ENCODE measurements around the gene PPFIA4.
A peak's percentile ranks its signal among the peaks of the same experiment; 100 is the strongest.
"Not testable (repeated sequence)": the region's sequence is repeated elsewhere in the genome, so short reads cannot be mapped to it uniquely, and the experiment has no call there.

The PPFIA4 gene

GRCh38 chr1:203026031-203026665 is at the start of gene PPFIA4:
PPFIA4 (plus strand) TSS chr1:203026491; CDS start chr1:203039009, 12,518 bp downstream.
- peak; percentile 92 for ATAC-seq
- peak; percentile 90 to 95 for DNase-seq
- Mint-ChIP-seq H3K27ac (peak within 1 kb of the TSS in 1 of 2 donors; percentile 97), H3K4me1 (peaks cover 31% of the 10 kb centered on the region), H3K9me3 (peaks cover 8 to 9% of the 10 kb centered on the region in 2 donors), H3K27me3 (peaks cover 6% of the 10 kb centered on the region), H3K4me3 (peak within 1 kb of the TSS; percentile 70 to 82)

DNA sequence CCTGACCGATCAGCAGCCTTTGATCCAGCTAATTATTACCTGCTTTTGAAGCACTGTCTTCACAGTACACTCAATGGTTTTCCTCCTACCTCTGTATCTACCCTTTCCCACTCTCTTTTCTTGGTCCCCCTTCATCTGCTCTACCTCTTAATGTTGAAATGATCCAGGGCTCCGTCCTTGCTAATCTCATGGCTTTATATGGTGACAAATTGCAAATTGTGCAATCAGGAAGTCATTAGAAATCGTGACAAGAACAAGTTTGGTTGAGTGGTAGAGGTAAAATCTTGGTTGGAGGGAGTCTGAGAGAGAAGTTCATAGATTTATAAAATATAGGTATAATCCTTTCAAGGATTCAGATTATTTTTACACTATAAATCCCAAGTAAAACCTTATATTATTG is 49.7 kb upstream of the PPFIA4 start:
- ATAC-seq (no peak), DNase-seq (no peak)
- Mint-ChIP-seq H3K4me1 (no peaks in the 10 kb centered on the region), H3K9me3 (no peaks in the 10 kb centered on the region), H3K27me3 (peaks cover 29% of the 10 kb centered on the region), H3K4me3 (no peak overlapping the region), H3K27ac (no peak overlapping the region)

GRCh38 chr1:202979459-202979858 is 46.8 kb upstream of the PPFIA4 start:
- no peak for DNase-seq
- H3K27me3 Mint-ChIP-seq: peaks cover 29% of the 10 kb centered on the region
- H3K4me3 Mint-ChIP-seq: no peak overlapping the region

DNA sequence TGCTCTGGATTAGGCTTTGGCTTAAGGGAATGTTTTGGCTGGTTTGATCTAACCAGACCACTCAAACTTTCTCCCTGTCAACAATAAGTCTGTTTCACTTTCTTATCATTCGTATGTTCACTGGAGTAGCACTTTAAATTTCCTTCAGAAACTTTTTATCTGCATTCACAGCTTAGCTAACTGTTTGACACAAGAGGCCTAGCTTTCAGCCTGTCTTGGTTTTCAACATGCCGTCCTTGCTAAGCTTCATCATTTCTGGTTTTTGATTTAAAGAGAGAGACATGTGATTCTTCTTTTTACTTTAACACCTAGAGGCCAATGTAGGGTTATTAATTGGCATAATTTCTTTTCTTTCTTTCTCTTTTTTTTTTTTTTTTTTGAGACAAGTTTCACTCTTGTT is 44.4 kb upstream of the PPFIA4 start:
- no peak overlapping the region for H3K27ac Mint-ChIP-seq
- no peaks in the 10 kb centered on the region for H3K4me1 Mint-ChIP-seq
- H3K4me3 Mint-ChIP-seq: no peak overlapping the region
- ATAC-seq (no peak), DNase-seq (no peak)
- H3K9me3 Mint-ChIP-seq: no peaks in the 10 kb centered on the region
- peaks cover 22% of the 10 kb centered on the region for H3K27me3 Mint-ChIP-seq

More at GRCh38 chr1:202979459-202979858, 46.8 kb upstream of the PPFIA4 start:
- no peaks in the 10 kb centered on the region for H3K9me3 Mint-ChIP-seq
- no peak overlapping the region for H3K27ac Mint-ChIP-seq
- no peaks in the 10 kb centered on the region for H3K4me1 Mint-ChIP-seq
- ATAC-seq: no peak

GRCh38 chr1:202982715-202983430 is 43.4 kb upstream of the PPFIA4 start:
- H3K4me3 Mint-ChIP-seq: no peak overlapping the region
- peaks cover 13% of the 10 kb centered on the region for H3K27me3 Mint-ChIP-seq
- no peak for ATAC-seq
- no peak overlapping the region for H3K27ac Mint-ChIP-seq
- H3K9me3 Mint-ChIP-seq: no peaks in the 10 kb centered on the region
- no peaks in the 10 kb centered on the region for H3K4me1 Mint-ChIP-seq
- no peak for DNase-seq

- not testable (repeated sequence) for H3K9me3 Mint-ChIP-seq, H3K27ac Mint-ChIP-seq, H3K4me3 Mint-ChIP-seq, DNase-seq, H3K27me3 Mint-ChIP-seq, ATAC-seq, H3K4me1 Mint-ChIP-seq
Observed at GRCh38 chr1:202986120-202986519, 40.2 kb upstream of the PPFIA4 start.

GRCh38 chr1:202987255-202987654 is 39.0 kb upstream of the PPFIA4 start:
- ATAC-seq (no peak), DNase-seq (no peak)
- Mint-ChIP-seq H3K9me3 (no peaks in the 10 kb centered on the region), H3K27ac (no peak overlapping the region), H3K4me3 (no peak overlapping the region), H3K4me1 (no peaks in the 10 kb centered on the region), H3K27me3 (peaks cover 8% of the 10 kb centered on the region)

DNA sequence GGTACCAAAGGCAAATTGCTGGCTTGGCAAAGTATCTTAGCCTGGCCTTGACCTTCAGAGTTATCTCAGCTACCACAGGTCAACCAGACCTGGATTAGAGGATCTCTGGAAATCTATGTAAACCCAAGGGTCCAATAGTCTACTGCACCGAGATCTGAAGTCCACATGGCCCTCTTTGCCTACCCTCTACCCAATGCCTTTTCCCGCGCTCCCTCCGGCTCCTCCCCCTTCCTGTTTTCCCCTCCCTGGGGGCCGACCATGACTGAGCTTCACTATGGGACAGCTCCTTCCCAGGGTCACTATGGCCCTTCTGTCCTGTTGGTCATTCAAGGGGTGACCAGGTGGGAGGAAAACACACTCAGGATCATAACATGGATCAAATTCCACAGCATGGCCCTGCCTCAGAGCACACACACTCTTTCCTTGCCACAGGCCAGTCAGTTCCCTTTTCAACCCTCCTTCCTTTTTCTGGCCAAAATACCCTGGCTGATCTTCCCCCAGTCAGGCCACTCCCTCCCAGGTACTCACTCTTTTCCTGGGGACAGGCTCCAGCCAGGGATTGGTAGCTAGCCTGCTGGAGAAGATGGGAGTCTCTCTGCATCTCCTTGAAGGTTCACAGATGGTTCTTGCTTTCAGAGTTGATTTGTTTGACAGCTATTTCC is 38.2 kb upstream of the PPFIA4 start:
- peaks cover 13% of the 10 kb centered on the region for H3K27me3 Mint-ChIP-seq
- no peaks in the 10 kb centered on the region for H3K4me1 Mint-ChIP-seq
- no peaks in the 10 kb centered on the region for H3K9me3 Mint-ChIP-seq
- peak overlapping the region in 1 of 2 donors; percentile 55 for H3K27ac Mint-ChIP-seq
- ATAC-seq: no peak
- no peak for DNase-seq
- H3K4me3 Mint-ChIP-seq: no peak overlapping the region

DNA sequence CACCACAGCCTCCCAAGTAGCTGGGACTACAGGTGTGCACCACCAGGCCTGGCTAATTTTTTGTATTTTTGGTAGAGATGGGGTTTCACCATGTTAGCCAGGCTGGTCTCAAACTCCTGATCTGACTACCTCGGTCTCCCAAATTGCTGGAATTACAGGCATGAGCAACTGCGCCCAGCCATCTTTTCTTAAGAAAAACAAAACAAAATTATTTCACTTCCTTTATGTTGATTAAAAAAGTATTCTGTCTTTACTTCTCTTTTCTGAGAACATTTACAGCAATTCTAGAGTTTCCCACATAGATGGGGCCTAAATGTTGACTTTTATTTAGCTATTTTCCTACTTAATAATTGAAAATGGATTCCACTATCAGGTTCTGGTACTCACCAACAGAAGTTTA is 36.4 kb upstream of the PPFIA4 start:
- DNase-seq (no peak), ATAC-seq (no peak)
- H3K4me3 Mint-ChIP-seq: no peak overlapping the region
- H3K27me3 Mint-ChIP-seq: peaks cover 31% of the 10 kb centered on the region
- no peaks in the 10 kb centered on the region for H3K4me1 Mint-ChIP-seq
- H3K9me3 Mint-ChIP-seq: no peaks in the 10 kb centered on the region
- no peak overlapping the region for H3K27ac Mint-ChIP-seq

DNA sequence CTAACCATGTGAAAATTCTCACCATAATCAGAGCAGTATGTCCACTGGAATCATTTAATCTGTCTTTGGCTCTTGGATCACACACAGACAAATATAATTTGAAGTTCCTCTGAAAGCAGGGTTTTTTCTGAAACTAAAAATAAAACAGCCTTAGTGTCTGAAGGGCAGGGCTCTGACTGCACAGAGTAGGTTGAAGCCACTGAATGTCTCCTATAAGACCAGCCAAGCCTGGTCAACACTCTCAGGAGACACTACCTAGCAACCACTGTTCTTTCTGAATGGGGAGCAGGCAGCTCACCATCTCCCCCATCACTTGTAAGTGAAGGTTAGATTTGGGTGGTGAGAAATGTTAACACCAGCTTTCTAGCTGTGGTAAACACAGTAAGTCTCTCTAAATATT is 35.2 kb upstream of the PPFIA4 start:
- DNase-seq (no peak), ATAC-seq (no peak)
- Mint-ChIP-seq H3K4me3 (no peak overlapping the region), H3K27ac (no peak overlapping the region), H3K27me3 (peaks cover 43% of the 10 kb centered on the region), H3K9me3 (no peaks in the 10 kb centered on the region), H3K4me1 (no peaks in the 10 kb centered on the region)

DNA sequence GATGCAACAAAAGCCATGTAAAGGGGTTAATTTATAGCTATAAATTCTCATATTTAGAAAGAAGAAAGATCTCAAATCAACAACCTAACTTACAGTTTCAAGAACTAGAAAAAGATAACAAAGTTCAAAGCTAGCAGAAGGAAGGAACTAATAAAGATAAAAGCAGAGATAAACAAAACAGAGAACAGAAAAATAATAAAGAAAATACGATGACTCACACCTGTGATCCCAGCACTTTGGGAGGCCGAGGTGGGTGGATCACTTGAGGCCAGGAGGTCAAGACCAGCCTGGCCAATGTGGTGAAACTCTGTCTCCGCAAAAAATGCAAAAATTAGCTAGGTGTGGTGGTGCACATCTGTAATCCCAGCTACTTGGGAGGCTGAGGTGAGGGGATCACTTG is 31.5 kb upstream of the PPFIA4 start:
- DNase-seq: no peak
- H3K9me3 Mint-ChIP-seq: no peaks in the 10 kb centered on the region
- ATAC-seq: no peak
- peaks cover 61% of the 10 kb centered on the region for H3K27me3 Mint-ChIP-seq
- H3K4me3 Mint-ChIP-seq: no peak overlapping the region
- H3K4me1 Mint-ChIP-seq: peaks cover 5% of the 10 kb centered on the region
- H3K27ac Mint-ChIP-seq: no peak overlapping the region

- Mint-ChIP-seq H3K4me1 (peaks cover 7% of the 10 kb centered on the region), H3K27me3 (peaks cover 46% of the 10 kb centered on the region), H3K4me3 (peak overlapping the region; percentile 37 to 75), H3K9me3 (no peaks in the 10 kb centered on the region), H3K27ac (no peak overlapping the region)
- peak; percentile 45 to 52 for DNase-seq
- peak; percentile 49 for ATAC-seq
Observed at GRCh38 chr1:202998836-202999750, 27.2 kb upstream of the PPFIA4 start.

GRCh38 chr1:203000217-203000944 is 25.9 kb upstream of the PPFIA4 start:
- H3K9me3 Mint-ChIP-seq: no peaks in the 10 kb centered on the region
- peaks cover 33% of the 10 kb centered on the region for H3K27me3 Mint-ChIP-seq
- DNase-seq (no peak), ATAC-seq (no peak)
- peaks cover 9% of the 10 kb centered on the region for H3K4me1 Mint-ChIP-seq
- no peak overlapping the region for H3K27ac Mint-ChIP-seq
- no peak overlapping the region for H3K4me3 Mint-ChIP-seq

GRCh38 chr1:203001986-203002385 is 24.3 kb upstream of the PPFIA4 start:
- H3K4me3 Mint-ChIP-seq: no peak overlapping the region
- H3K9me3 Mint-ChIP-seq: no peaks in the 10 kb centered on the region
- H3K4me1 Mint-ChIP-seq: peaks cover 22% of the 10 kb centered on the region
- H3K27ac Mint-ChIP-seq: no peak overlapping the region
- H3K27me3 Mint-ChIP-seq: peaks cover 17% of the 10 kb centered on the region
- no peak for ATAC-seq
- DNase-seq: no peak

DNA sequence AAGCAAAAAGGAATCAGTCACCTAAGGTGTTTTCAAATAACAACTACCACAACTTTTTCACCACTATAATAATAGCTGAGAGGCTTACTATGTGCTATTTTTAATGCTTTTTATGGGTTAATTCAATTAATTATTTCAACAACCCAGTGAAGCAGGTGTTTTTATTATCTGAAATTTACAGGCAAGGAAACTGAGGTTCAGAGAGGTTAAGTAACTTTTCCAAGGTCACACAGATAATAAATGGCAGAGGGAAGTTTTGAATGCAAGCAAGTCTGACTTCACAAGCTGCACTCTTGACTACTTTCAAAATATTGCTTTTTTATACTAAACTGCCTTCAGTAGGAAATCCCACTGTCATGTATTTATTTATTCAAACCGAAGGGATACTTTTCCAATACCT is 23.3 kb upstream of the PPFIA4 start:
- DNase-seq: no peak
- ATAC-seq: no peak
- Mint-ChIP-seq H3K27ac (no peak overlapping the region), H3K9me3 (no peaks in the 10 kb centered on the region), H3K4me1 (peaks cover 22% of the 10 kb centered on the region), H3K27me3 (peaks cover 7% of the 10 kb centered on the region), H3K4me3 (no peak overlapping the region)

Measured in stimulated activated naive CD8-positive, alpha-beta T cell treated with anti-CD3 and anti-CD28 coated beads, Interleukin-15, amount 100 ng/mL, for 72 hours (primary cell).